Left ventricle myocardium inferior (tissue), 1 donor: ENCODE data around the gene TEAD1. TPM values are rescaled to one million over a fixed set of nuclear protein-coding genes. Genes with fewer than 3 reads are reported as not detected.

Source experiments
- DNase-seq: peaks from one replicate; pipeline ENCODE4 v3.0.0-alpha.2; 2020
- H3K27ac ChIP-seq: fragments of 200-600 bp; replicated peaks from 2 replicates; pipeline ENCODE4 v1.8.0; 2021
- H3K27me3 ChIP-seq: fragments of 200-600 bp; 2 replicates; pipeline ENCODE4 v1.8.0; 2021; ENCODE audit warnings: low read depth
- H3K36me3 ChIP-seq: fragments of 200-600 bp; 2 replicates; pipeline ENCODE4 v1.8.0; 2021
- H3K4me1 ChIP-seq: fragments of 200-600 bp; 2 replicates; pipeline ENCODE4 v1.8.0; 2021
- H3K4me3 ChIP-seq: fragments of 200-600 bp; 2 replicates; pipeline ENCODE4 v1.8.0; 2021; ENCODE audit warnings: mild to moderate bottlenecking, moderate library complexity
- H3K9me3 ChIP-seq: fragments of 200-600 bp; replicated peaks from 2 replicates; pipeline ENCODE4 v1.8.0; 2021
- CTCF ChIP-seq: fragments of 200-600 bp; IDR thresholded peaks from 2 replicates; pipeline ENCODE4 v1.8.0; 2021; ENCODE audit warnings: antibody characterized with exemption, mild to moderate bottlenecking, borderline replicate concordance
- intact Hi-C: fragments of 100-400 bp; cut with micrococcal nuclease; formaldehyde crosslinking; loops from one replicate; pipeline ENCODE4 v1.11.0; 2022
- total RNA-seq: library from RNA; stranded (reverse); fragmentation: NEBNext Ultra II Directional; extraction: Animal tissue kit (Norgen Biotek cat#: 25700); gene quantifications from one replicate; pipeline ENCODE4 v1.2.1, GENCODE V29; 2021
- donor health status: DM: no; HTN: yes; CAD: no; lungs with severe emphysema.

Gene TEAD1
- total RNA-seq, 1 donor from 2014 or later: 121 TPM

- no peak overlapping the region for H3K27ac ChIP-seq
- no peak for DNase-seq
- H3K4me3 ChIP-seq: no peak overlapping the region
- no peaks in the 10 kb centered on the region for H3K9me3 ChIP-seq
- no peaks in the 10 kb centered on the region for H3K36me3 ChIP-seq
- H3K4me1 ChIP-seq: peaks cover 83% of the 10 kb centered on the region
- intact Hi-C loops: no loop called here
- TF ChIP-seq CTCF: no peak
- no peaks in the 10 kb centered on the region for H3K27me3 ChIP-seq
These were observed 76.0 kb downstream of the TEAD1 start for GRCh38 chr11:12750181-12750580.

- no peak for DNase-seq
- TF ChIP-seq CTCF: no peak
- Histone ChIP-seq H3K27me3 (no peaks in the 10 kb centered on the region), H3K4me1 (peaks cover 82% of the 10 kb centered on the region), H3K4me3 (no peak overlapping the region), H3K9me3 (no peaks in the 10 kb centered on the region), H3K27ac (no peak overlapping the region), H3K36me3 (no peaks in the 10 kb centered on the region)
- intact Hi-C loops: no loop called here
These were observed 78.8 kb downstream of the TEAD1 start for GRCh38 chr11:12752868-12753524.

- no peaks in the 10 kb centered on the region for H3K36me3 ChIP-seq
- no peak overlapping the region for H3K4me3 ChIP-seq
- no peak for TF ChIP-seq CTCF
- H3K4me1 ChIP-seq: peaks cover 75% of the 10 kb centered on the region
- no peak for DNase-seq
- no peaks in the 10 kb centered on the region for H3K9me3 ChIP-seq
- no peaks in the 10 kb centered on the region for H3K27me3 ChIP-seq
- intact Hi-C loops: no loop called here
- H3K27ac ChIP-seq: no peak overlapping the region
These were observed 79.8 kb downstream of the TEAD1 start for GRCh38 chr11:12754021-12754420.

GRCh38 chr11:12754582-12755234 is 80.5 kb downstream of the TEAD1 start:
- TF ChIP-seq CTCF: no peak
- intact Hi-C loops: no loop called here
- H3K9me3 ChIP-seq: no peaks in the 10 kb centered on the region
- no peaks in the 10 kb centered on the region for H3K27me3 ChIP-seq
- H3K4me3 ChIP-seq: no peak overlapping the region
- H3K36me3 ChIP-seq: no peaks in the 10 kb centered on the region
- no peak for DNase-seq
- peaks cover 68% of the 10 kb centered on the region for H3K4me1 ChIP-seq
- H3K27ac ChIP-seq: no peak overlapping the region

GRCh38 chr11:12755510-12756453 is 81.6 kb downstream of the TEAD1 start:
- TF ChIP-seq CTCF: no peak

More at GRCh38 chr11:12755510-12756453, 81.6 kb downstream of the TEAD1 start:
- no peaks in the 10 kb centered on the region for H3K36me3 ChIP-seq
- intact Hi-C loops: no loop called here
- H3K27ac ChIP-seq: no peak overlapping the region
- H3K9me3 ChIP-seq: no peaks in the 10 kb centered on the region
- H3K4me1 ChIP-seq: peaks cover 63% of the 10 kb centered on the region
- no peaks in the 10 kb centered on the region for H3K27me3 ChIP-seq
- no peak for DNase-seq
- no peak overlapping the region for H3K4me3 ChIP-seq
